Panc1 (cell line): ENCODE results near the gene OR10AG1. TPM values are rescaled to one million over a fixed set of nuclear protein-coding genes. Genes with fewer than 3 reads are reported as not detected.

Source experiments
- ATAC-seq: fragments of 200-7000 bp; cut with Tn5 transposase; 2 replicates; pipeline ENCODE4 v1.9.1; 2020; ENCODE audit warnings: mild to moderate bottlenecking, moderate library complexity
- BruUV-seq: library from RNA; stranded (reverse); fragments of 400-500 nt; replicated peaks from 2 replicates; lab custom pipeline; 2021; lab: Mats Ljungman, UMichigan
- CTCF ChIA-PET: fragments of 300-600 bp; sonication (Branson Sonifier 250); formaldehyde crosslinking; loops from one replicate; lab custom pipeline; 2022; ENCODE audit warnings: antibody characterized with exemption; lab: Charles Lee
- POLR2A ChIA-PET: fragments of 300-600 bp; sonication (Branson Sonifier 250); formaldehyde crosslinking; loops from one replicate; lab custom pipeline; 2022; ENCODE audit warnings: antibody characterized with exemption; lab: Charles Lee
- DNase-seq: peaks from one replicate; pipeline ENCODE4 v3.0.0-alpha.2; 2010; ENCODE audit warnings: low read depth, low spot score
- H3K27ac ChIP-seq: 2 replicates; pipeline ENCODE4 v1.5.1; 2011; ENCODE audit warnings: mild to moderate bottlenecking, low read length, inconsistent platforms
- H3K27me3 ChIP-seq: fragments of 200-500 bp; sonication (Bioruptor generic); 2 replicates; pipeline ENCODE4 v1.6.0; 2014; ENCODE audit warnings: low read length, inconsistent platforms; ENCODE audit not compliant: control insufficient read depth, insufficient read depth
- H3K36me3 ChIP-seq: fragments of 200-500 bp; sonication (Bioruptor generic); 2 replicates; pipeline ENCODE4 v1.5.1; 2014; ENCODE audit warnings: inconsistent platforms, mild to moderate bottlenecking, low read length, moderate library complexity; ENCODE audit not compliant: control insufficient read depth, insufficient read depth
- H3K4me1 ChIP-seq: 2 replicates; pipeline ENCODE4 v1.5.1; 2011; ENCODE audit warnings: inconsistent platforms, mild to moderate bottlenecking, low read length, moderate library complexity; ENCODE audit not compliant: control insufficient read depth, insufficient read depth
- H3K4me3 ChIP-seq, 2 experiments: 2 replicates each; pipeline ENCODE4 v1.5.1; 2011 to 2012; ENCODE audit warnings: low read depth in 2 of 2, low read length in 2 of 2, mild to moderate bottlenecking in 2 of 2, inconsistent platforms in 1 of 2, moderate library complexity in 1 of 2
- H3K9me3 ChIP-seq: fragments of 200-500 bp; sonication (Bioruptor generic); 2 replicates; pipeline ENCODE4 v1.5.1; 2014; ENCODE audit warnings: low read depth, mild to moderate bottlenecking, inconsistent platforms, low read length, moderate library complexity; ENCODE audit not compliant: control insufficient read depth, insufficient read depth
- CTCF ChIP-seq: fragments of 450-650 bp; IDR thresholded peaks from 2 replicates; pipeline ENCODE4 v1.5.1; 2017; ENCODE audit warnings: mild to moderate bottlenecking
- POLR2AphosphoS5 ChIP-seq: IDR thresholded peaks from 2 replicates; pipeline ENCODE4 v1.6.1; 2012; ENCODE audit warnings: mild to moderate bottlenecking, low read depth, low read length, moderate library complexity
- REST ChIP-seq, 2 experiments: IDR thresholded peaks; 2 replicates each; pipeline ENCODE4 v1.6.1; 2011 to 2012; ENCODE audit warnings: low read depth in 2 of 2, control low read depth in 1 of 2, low read length in 1 of 2, mild to moderate bottlenecking in 1 of 2, moderate library complexity in 1 of 2; ENCODE audit not compliant: insufficient read depth in 1 of 2
- SIN3A ChIP-seq: IDR thresholded peaks from 2 replicates; pipeline ENCODE4 v1.6.1; 2012; ENCODE audit warnings: low read depth, mild to moderate bottlenecking, low read length, moderate library complexity, borderline replicate concordance; ENCODE audit not compliant: insufficient read depth
- TCF7L2 ChIP-seq: IDR thresholded peaks from 2 replicates; pipeline ENCODE4 v1.6.1; 2011; ENCODE audit warnings: mild to moderate bottlenecking, low read depth, low read length, inconsistent platforms
- in situ Hi-C: cut with HindIII; loops from 2 replicates; pipeline ENCODE4 v1.10.0; 2016; ENCODE audit warnings: low sequenced_read_pairs, low pct_unique_long_range_greater_than_20kb
- intact Hi-C: fragments of 100-400 bp; cut with micrococcal nuclease; formaldehyde crosslinking; loops from one replicate; pipeline ENCODE4 v1.10.0; 2022; ENCODE audit not compliant: unreplicated experiment
- total RNA-seq: library from RNA; stranded (reverse); gene quantifications from one replicate; pipeline ENCODE4 v1.2.1, GENCODE V29; 2021; ENCODE audit not compliant: unreplicated experiment

OR10AG1 gene
- total RNA-seq, 1 experiment from 2014 or later: not detected

DNA sequence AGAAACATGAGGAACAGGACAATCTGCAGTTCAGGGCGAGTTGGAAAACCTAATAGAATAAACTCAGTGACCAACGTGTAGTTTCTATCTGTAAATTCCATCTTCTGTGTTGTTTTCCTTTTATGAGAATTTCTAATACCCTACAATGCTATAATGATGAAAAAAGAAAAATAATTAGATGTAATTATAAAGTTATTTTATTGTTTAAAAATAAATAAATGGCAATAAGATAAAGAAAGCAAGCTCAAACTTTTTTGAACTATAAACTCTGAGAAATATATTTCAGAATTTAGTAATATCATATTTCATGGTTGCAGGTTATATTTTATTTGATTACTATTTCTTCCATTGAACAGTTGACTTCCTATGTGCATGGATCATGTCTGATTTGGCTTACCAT is 33.4 kb downstream of the OR10AG1 start, which contains the start of gene OR5I1:
Gene OR5I1, minus strand, starts transcription at position 101 of the 400 bp plus-strand sequence. Its CDS starts 0 bp downstream, at position 101.
- ChIA-PET CTCF (no interaction called here), POLR2A (no interaction called here)
- TF ChIP-seq POLR2AphosphoS5: no peak
- no peaks in the 10 kb centered on the region for H3K4me1 ChIP-seq
- BruUV-seq: no TSS peak
- in situ Hi-C loops: no loop called here
- ATAC-seq (no peak), DNase-seq (no peak)
- no peak within 1 kb of the TSS for H3K27ac ChIP-seq
- no peak within 1 kb of the TSS for H3K4me3 ChIP-seq
- H3K27me3 ChIP-seq: no peaks in the 10 kb centered on the region
- H3K36me3 ChIP-seq: no peaks in the 10 kb centered on the region
- H3K9me3 ChIP-seq: no peaks in the 10 kb centered on the region
- intact Hi-C loops: no loop called here

GRCh38 chr11:55920537-55920936 is 49.2 kb downstream of the OR10AG1 start:
- Histone ChIP-seq H3K27me3 (no peaks in the 10 kb centered on the region), H3K27ac (no peak overlapping the region), H3K36me3 (no peaks in the 10 kb centered on the region), H3K9me3 (no peaks in the 10 kb centered on the region), H3K4me1 (no peaks in the 10 kb centered on the region), H3K4me3 (no peak overlapping the region)
- ATAC-seq: no peak
- TF ChIP-seq POLR2AphosphoS5: no peak
- TF ChIP-seq TCF7L2: no peak
- TF ChIP-seq CTCF: no peak
- TF ChIP-seq SIN3A: no peak
- TF ChIP-seq REST (IDR thresholded peaks at IDR 0.05; ENCODE audit: insufficient read depth in 1 of 2, low read depth in 2 of 2, low read length in 1 of 2): no peak
- POLR2A ChIA-PET: no interaction called here
- DNase-seq: no peak
- in situ Hi-C loops (no loop called here), intact Hi-C loops (no loop called here)
- no TSS peak for BruUV-seq
- CTCF ChIA-PET: no interaction called here

Other genes starting within 250 kb of the OR10AG1 start
- gene OR5D13, start 196.5 kb downstream of the OR10AG1 start, total RNA-seq: not detected
- not detected for gene OR5D14, start 174.4 kb downstream of the OR10AG1 start, total RNA-seq
- not detected for gene OR5L1, start 158.6 kb downstream of the OR10AG1 start, total RNA-seq
- not detected for gene OR5D18, start 150.3 kb downstream of the OR10AG1 start, total RNA-seq
- not detected for gene OR5L2, start 142.7 kb downstream of the OR10AG1 start, total RNA-seq
- not detected for gene OR5D16, start 131.2 kb downstream of the OR10AG1 start, total RNA-seq
- not detected for gene TRIM51, start 86.6 kb downstream of the OR10AG1 start, total RNA-seq
- not detected for gene OR5W2, start 55.4 kb downstream of the OR10AG1 start, total RNA-seq
- gene OR5I1, start 33.5 kb downstream of the OR10AG1 start, total RNA-seq: not detected
- gene OR5F1, start 24.7 kb upstream of the OR10AG1 start, total RNA-seq: not detected
- not detected for gene OR5AS1, start 57.7 kb upstream of the OR10AG1 start, total RNA-seq
- not detected for gene OR8I2, start 123.4 kb upstream of the OR10AG1 start, total RNA-seq
- gene OR8H2, start 133.7 kb upstream of the OR10AG1 start, total RNA-seq: not detected
- not detected for gene OR8H3, start 152.4 kb upstream of the OR10AG1 start, total RNA-seq
- not detected for gene OR8J3, start 170.3 kb upstream of the OR10AG1 start, total RNA-seq
- not detected for gene OR8K5, start 190.4 kb upstream of the OR10AG1 start, total RNA-seq
- gene OR5J2, start 206.7 kb upstream of the OR10AG1 start, total RNA-seq: not detected